H1 (cell line): ENCODE measurements around the gene ZNF521. TPM values are rescaled to one million over a fixed set of nuclear protein-coding genes. Genes with fewer than 3 reads are reported as not detected.

Source experiments
- BRCA1 ChIP-seq: IDR thresholded peaks from 2 replicates; pipeline ENCODE4 v1.6.1; 2012; ENCODE audit warnings: low read depth, low read length, improper control_type of control experiment
- JUN ChIP-seq: IDR thresholded peaks from 2 replicates; pipeline ENCODE4 v1.6.1; 2011; ENCODE audit warnings: low read depth, mild to moderate bottlenecking, improper control_type of control experiment, low read length
- KDM4A ChIP-seq: IDR thresholded peaks from one replicate; pipeline ENCODE4 v1.7.1; 2012; ENCODE audit warnings: low read depth, mild to moderate bottlenecking, moderate library complexity, low read length, inconsistent platforms; ENCODE audit not compliant: severe bottlenecking
- PHF8 ChIP-seq: fragments of 200-600 bp; sonication (generic); conservative IDR thresholded peaks from 2 replicates; pipeline ENCODE4 v1.7.1; 2012; ENCODE audit warnings: low read depth, mild to moderate bottlenecking, inconsistent platforms, low read length, moderate library complexity
- RFX5 ChIP-seq: IDR thresholded peaks from 2 replicates; pipeline ENCODE4 v1.6.1; 2011; ENCODE audit warnings: low read depth, low read length, improper control_type of control experiment, borderline replicate concordance
- SP4 ChIP-seq: IDR thresholded peaks from 2 replicates; pipeline ENCODE4 v1.6.1; 2012; ENCODE audit warnings: low read length, inconsistent platforms
- SUZ12 ChIP-seq: fragments of 200-600 bp; sonication (generic); IDR thresholded peaks from 2 replicates; pipeline ENCODE4 v1.6.1; 2012; ENCODE audit warnings: mild to moderate bottlenecking, inconsistent platforms, low read length, moderate library complexity, mixed read lengths
- TEAD4 ChIP-seq: IDR thresholded peaks from 2 replicates; pipeline ENCODE4 v1.6.1; 2012; ENCODE audit warnings: low read depth, low read length, inconsistent platforms, mixed read lengths
- polyA plus RNA-seq, 7 experiments: library from polyadenylated mRNA; depleted of rRNA in 3 of 7; stranded (reverse) in 5 of 7; unstranded in 2 of 7; fragments of >200 nt in 5 of 7; fragments of 200-250 nt in 2 of 7; gene quantifications; 1 replicate in 5 of 7; 2 replicates in 1 of 7; 4 replicates in 1 of 7; pipeline versions ENCODE4 v1.2.1 to v1.2.3, GENCODE V29; 2011 to 2013; ENCODE audit warnings: missing spikeins in 2 of 7, mixed read lengths in 2 of 7
- total RNA-seq: library from RNA; stranded (reverse); fragmentation: NEBNext Ultra II Directional; extraction: Animal tissue kit (Norgen Biotek cat#: 25700); gene quantifications from 2 replicates; pipeline ENCODE4 v1.2.1, GENCODE V29; 2021

ZNF521 gene
- total and polyA plus RNA-seq, 2 of the 8 experiments (the other 6 are each of a cell fraction or from before 2014, with no cell fraction given), result 9.5 to 15.8 TPM

GRCh38 chr18:25244170-25244569, 107.8 kb downstream of the ZNF521 start (continued):
- TF ChIP-seq SUZ12 (no peak), BRCA1 (no peak), JUN (no peak), KDM4A (no peak), PHF8 (no peak), SP4 (no peak), RFX5 (no peak), TEAD4 (no peak)
